Measurements from ENCODE around the gene CLDN8. TPM values are rescaled to one million over a fixed set of nuclear protein-coding genes. Genes with fewer than 3 reads are reported as not detected.

CLDN8 gene
- total RNA-seq, 1 experiment from 2014 or later = not detected

DNA sequence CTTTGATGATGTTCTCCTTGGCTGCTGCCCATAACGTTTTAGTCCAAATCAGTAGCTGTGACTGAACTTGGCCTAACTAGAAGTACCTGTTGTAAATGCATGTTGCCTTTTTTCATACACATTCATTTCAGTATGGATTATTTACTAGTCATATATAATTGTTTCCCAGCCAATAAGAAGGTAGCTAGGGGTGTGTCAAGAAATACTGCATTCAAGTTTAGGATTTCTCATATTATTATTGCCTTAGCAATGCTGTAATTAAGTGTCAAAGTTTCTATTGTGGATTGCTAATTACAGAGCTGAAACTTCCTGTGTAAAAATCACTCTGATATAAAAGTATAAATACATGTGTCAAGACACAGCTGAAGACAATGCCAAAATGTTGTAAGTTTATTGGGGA, 49.2 kb downstream of the CLDN8 start, which contains the start of gene CLDN17:
Gene CLDN17 (minus strand): TSS at position 101 of the 400 bp plus-strand sequence. CDS start 188 bp downstream, outside the sequence.
- no peak within 1 kb of the TSS for H3K4me3 ChIP-seq (replicated peaks in 1 of 2; ENCODE audit: low read depth in 1 of 2, low read length in 2 of 2)
- RAD21 ChIA-PET (ENCODE audit: low non-redundant PET in 1 of 2, low total read pairs in 2 of 2, uncharacterized antibody in 2 of 2, unreplicated experiment in 2 of 2) = no interaction called here
- no peak within 1 kb of the TSS for H2AFZ ChIP-seq (ENCODE audit: low read depth, low read length, poor library complexity, severe bottlenecking)
- H3K9me2 ChIP-seq (ENCODE audit: insufficient read depth) = no peaks in the 10 kb centered on the region
- H3K9me3 ChIP-seq (ENCODE audit: control insufficient read depth in 1 of 2, insufficient read depth in 1 of 2, low read depth in 1 of 2, low read length in 2 of 2) = peaks cover 40 to 47% of the 10 kb centered on the region in 2 experiments; a peak in 2 of 4 replicates
- no TSS peak for BruUV-seq (replicated peaks)
- POLR2A ChIA-PET = no interaction called here
- no peaks in the 10 kb centered on the region for H3K4me1 ChIP-seq (ENCODE audit: control insufficient read depth in 1 of 2, insufficient read depth in 2 of 2, low read length in 2 of 2)
- no peak for ATAC-seq
- no peaks in the 10 kb centered on the region for H3K79me2 ChIP-seq (ENCODE audit: insufficient read depth, low read length)
- no peaks in the 10 kb centered on the region for H3K36me3 ChIP-seq (ENCODE audit: control insufficient read depth in 1 of 2, insufficient read depth in 2 of 2, low read length in 2 of 2)
- no peaks in the 10 kb centered on the region for H3K27me3 ChIP-seq (ENCODE audit: insufficient read depth, low read length)
- H4K20me1 ChIP-seq (ENCODE audit: insufficient read depth) = no peaks in the 10 kb centered on the region
- no peak within 1 kb of the TSS for H3K27ac ChIP-seq (ENCODE audit: low read depth, low read length)
- no peak for DNase-seq (ENCODE audit: low read depth, low spot score)
- no peak for TF ChIP-seq EGR1 (IDR thresholded peaks at IDR 0.05; ENCODE audit: low read depth)
- TF ChIP-seq SIN3A (IDR thresholded peaks at IDR 0.05; ENCODE audit: low read depth) = no peak
- no peak for TF ChIP-seq ZNF274 (IDR thresholded peaks at IDR 0.05; ENCODE audit: low read depth, low read length)
- TF ChIP-seq, protein P1, sequence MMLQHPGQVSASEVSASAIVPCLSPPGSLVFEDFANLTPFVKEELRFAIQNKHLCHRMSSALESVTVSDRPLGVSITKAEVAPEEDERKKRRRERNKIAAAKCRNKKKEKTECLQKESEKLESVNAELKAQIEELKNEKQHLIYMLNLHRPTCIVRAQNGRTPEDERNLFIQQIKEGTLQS (IDR thresholded peaks at IDR 0.05) = no peak
- TF ChIP-seq ELF1 (IDR thresholded peaks at IDR 0.05; ENCODE audit: borderline replicate concordance, low read depth) = no peak
- TF ChIP-seq EZH2 (IDR thresholded peaks at IDR 0.05) = no peak
- TF ChIP-seq, protein P2, sequence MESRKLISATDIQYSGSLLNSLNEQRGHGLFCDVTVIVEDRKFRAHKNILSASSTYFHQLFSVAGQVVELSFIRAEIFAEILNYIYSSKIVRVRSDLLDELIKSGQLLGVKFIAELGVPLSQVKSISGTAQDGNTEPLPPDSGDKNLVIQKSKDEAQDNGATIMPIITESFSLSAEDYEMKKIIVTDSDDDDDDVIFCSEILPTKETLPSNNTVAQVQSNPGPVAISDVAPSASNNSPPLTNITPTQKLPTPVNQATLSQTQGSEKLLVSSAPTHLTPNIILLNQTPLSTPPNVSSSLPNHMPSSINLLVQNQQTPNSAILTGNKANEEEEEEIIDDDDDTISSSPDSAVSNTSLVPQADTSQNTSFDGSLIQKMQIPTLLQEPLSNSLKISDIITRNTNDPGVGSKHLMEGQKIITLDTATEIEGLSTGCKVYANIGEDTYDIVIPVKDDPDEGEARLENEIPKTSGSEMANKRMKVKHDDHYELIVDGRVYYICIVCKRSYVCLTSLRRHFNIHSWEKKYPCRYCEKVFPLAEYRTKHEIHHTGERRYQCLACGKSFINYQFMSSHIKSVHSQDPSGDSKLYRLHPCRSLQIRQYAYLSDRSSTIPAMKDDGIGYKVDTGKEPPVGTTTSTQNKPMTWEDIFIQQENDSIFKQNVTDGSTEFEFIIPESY (IDR thresholded peaks at IDR 0.05; ENCODE audit: extremely low read depth, insufficient replicate concordance, low read length) = no peak
- TF ChIP-seq SRF (IDR thresholded peaks at IDR 0.05; ENCODE audit: low read depth) = no peak
- TF ChIP-seq, protein P3, sequence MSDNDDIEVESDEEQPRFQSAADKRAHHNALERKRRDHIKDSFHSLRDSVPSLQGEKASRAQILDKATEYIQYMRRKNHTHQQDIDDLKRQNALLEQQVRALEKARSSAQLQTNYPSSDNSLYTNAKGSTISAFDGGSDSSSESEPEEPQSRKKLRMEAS (IDR thresholded peaks at IDR 0.05) = no peak
- TF ChIP-seq CBX3 (IDR thresholded peaks at IDR 0.05; ENCODE audit: low read depth) = no peak
- no peak for TF ChIP-seq CEBPB (IDR thresholded peaks at IDR 0.05; ENCODE audit: low read depth)
- no peak for TF ChIP-seq JUND (IDR thresholded peaks at IDR 0.05)
- TF ChIP-seq FOSL1 (IDR thresholded peaks at IDR 0.05; ENCODE audit: low read depth) = no peak
- TF ChIP-seq TCF7L2 (IDR thresholded peaks at IDR 0.05; ENCODE audit: borderline replicate concordance, extremely low read depth, insufficient read depth, insufficient read length) = no peak
- no peak for TF ChIP-seq RAD21 (IDR thresholded peaks at IDR 0.05; ENCODE audit: low read depth)
- no peak for TF ChIP-seq YY1 (IDR thresholded peaks at IDR 0.05; ENCODE audit: extremely low read depth, insufficient replicate concordance, low read depth, low read length)
- no peak within 1 kb of the TSS for H3K4me2 ChIP-seq (ENCODE audit: low read length)
- intact Hi-C loops (cut with micrococcal nuclease) = no loop called here
- H3K9ac ChIP-seq (ENCODE audit: low read length) = no peak within 1 kb of the TSS
- CTCF ChIA-PET = no interaction called here
